Hindlimb muscle (tissue), 1 donor: ENCODE measurements around the gene CCDC154. TPM values are rescaled to one million over a fixed set of nuclear protein-coding genes. Genes with fewer than 3 reads are reported as not detected.

Experiments
- DNase-seq: peaks from one replicate; pipeline ENCODE4 v3.0.0-alpha.2; 2013
- polyA plus RNA-seq: library from polyadenylated mRNA; unstranded; fragments of 120-200 nt; gene quantifications from one replicate; pipeline ENCODE4 v1.2.1, GENCODE V29; 2013; ENCODE audit not compliant: insufficient read length

CCDC154 gene
- polyA plus RNA-seq, 1 donor = 2.5 TPM

DNA sequence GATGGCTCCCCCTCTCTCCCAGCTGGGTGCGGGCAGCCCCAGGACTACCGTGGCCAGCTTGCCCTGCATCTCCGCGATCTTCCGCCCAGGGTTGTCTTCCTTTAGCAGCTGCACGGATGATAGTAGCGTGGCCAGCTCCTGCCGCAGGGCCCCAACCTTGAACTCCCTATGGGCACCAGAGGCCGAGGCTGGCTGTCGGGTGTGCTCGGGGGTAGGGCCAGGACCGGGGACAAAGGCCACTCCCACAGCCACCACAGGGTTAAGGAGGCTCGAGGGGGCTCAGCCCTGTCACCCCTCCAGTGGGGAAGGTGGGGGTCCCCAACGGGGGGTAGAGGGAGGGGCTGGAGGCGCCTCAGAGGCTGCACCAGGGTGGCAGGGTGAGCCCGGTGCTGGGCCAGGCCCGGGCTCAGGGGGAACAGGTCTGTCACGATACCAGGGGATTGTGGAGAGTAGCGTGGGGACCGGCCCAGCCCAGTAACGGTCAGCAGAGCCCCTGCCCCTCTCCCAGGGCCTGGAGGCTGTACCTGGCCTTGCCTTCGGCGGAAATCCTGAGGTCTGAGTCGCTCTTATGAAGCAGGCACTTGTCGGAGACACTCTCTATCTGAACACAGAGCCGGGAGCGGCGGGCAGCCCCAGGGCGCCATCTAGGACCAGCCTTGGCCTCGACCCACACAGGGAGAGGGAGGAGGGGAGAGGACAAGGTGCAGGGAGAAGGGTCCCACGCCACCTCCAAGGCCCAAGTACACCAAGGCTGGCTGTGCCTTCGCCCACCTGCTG is 8.2 kb downstream of the CCDC154 start:
- DNase-seq = no peak

DNA sequence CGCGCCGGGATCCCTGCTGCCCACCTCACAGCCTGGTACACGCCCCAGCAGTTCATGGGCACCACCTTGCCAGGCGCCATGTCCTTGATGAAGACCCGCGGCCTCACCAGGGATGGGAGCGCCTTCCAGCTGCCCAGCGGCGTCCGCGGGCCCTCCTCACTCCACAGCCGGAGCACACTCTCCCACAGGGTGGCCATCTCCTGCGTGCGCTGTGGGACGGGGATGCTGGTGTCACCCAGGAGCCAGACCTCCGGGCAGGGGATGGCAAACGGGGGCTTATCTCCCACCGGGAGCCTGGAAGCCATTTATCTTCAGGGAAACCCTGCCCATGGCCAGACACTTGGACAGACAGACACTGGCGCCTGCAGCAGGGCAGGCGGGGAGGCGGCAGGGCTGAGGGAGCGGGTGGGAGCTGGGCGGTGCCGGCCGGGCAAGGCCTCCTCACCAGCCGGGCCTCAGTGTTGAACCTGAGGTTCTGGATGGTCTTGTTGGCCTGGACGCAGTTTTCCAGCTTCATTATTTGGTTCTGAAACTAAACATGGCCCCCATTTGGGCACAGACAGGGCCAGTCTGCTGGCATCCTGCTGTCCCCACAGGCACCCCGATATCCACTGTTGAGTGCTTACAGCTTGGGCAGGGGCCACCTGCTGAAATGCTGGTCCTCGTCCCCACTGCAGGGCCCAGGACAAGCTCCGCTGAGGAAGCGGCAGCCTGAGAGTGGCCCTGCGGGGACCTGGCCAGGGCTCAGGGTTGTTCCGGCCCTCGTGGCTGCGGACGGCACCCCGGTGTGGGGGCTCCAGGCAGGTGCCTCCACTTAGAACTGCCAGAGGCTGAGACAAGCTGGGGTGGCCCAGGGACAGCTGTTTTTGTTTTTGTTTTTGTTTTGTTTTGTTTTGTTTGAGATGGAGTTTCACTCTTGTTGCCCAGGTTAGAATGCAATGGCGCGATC is 9.4 kb downstream of the CCDC154 start:
- DNase-seq = no peak

DNA sequence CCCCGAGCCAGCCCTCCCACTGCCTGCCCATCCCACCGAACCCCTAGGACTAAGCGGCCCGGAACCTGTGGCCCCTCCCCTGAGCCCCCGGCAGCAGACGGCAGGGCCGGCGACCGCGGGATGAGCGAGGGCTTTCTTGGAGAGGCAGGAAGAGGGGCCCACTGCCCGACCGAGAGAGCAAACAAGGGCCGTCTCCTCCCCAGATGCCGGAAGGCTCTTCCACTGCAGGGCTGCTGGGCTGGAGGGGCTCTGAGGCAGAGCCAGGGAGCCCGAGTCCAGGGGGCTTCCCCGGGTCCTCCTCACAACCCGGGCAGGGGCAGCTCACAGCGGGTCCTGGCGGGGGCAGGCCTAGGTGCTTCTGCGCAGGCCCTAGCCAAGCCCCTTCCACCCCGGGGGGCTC is 10.6 kb downstream of the CCDC154 start:
- DNase-seq = no peak

DNA sequence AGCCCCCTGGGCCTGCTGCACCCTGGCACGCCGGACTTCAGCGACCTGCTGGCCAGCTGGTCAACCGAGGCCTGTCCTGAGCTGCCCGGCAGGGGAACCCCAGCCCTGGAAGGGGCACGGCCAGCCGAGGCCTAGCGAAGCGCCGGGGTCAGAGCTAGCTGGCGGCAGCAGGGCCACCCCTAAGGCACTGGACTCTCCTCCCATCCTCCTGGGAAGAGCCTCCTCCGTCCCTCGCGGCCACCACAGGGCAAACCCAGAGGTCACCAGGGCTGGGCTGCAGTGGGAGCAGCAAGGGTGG is 11.1 kb downstream of the CCDC154 start:
- no peak for DNase-seq

DNA sequence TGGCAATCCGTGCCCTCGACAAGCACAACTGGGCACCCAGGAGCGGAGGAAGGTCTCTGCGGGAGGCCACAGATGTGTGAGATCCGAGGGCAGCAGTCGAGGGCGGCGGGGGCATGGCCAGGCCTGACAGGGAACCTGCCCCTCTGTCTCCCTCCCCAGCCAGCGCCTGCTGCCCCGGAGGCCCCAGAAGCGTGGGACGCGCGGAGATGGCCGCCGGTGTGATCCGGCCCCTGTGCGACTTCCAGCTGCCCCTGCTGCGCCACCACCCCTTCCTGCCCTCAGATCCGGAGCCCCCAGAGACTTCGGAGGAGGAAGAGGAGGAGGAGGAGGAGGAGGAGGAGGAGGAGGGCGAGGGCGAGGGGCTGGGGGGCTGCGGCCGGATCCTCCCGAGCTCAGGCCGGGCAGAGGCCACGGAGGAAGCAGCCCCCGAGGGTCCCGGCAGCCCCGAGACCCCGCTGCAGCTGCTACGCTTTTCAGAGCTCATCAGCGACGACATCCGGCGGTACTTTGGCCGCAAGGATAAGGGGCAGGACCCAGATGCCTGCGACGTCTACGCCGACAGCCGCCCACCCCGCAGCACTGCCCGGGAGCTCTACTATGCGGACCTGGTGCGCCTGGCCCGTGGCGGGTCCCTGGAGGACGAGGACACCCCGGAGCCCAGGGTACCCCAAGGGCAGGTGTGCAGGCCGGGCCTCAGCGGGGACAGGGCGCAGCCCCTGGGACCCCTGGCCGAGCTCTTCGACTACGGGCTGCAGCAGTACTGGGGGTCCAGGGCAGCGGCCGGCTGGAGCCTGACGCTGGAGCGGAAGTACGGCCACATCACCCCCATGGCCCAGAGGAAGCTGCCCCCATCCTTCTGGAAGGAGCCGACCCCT is 11.7 kb downstream of the CCDC154 start:
- no peak for DNase-seq

DNA sequence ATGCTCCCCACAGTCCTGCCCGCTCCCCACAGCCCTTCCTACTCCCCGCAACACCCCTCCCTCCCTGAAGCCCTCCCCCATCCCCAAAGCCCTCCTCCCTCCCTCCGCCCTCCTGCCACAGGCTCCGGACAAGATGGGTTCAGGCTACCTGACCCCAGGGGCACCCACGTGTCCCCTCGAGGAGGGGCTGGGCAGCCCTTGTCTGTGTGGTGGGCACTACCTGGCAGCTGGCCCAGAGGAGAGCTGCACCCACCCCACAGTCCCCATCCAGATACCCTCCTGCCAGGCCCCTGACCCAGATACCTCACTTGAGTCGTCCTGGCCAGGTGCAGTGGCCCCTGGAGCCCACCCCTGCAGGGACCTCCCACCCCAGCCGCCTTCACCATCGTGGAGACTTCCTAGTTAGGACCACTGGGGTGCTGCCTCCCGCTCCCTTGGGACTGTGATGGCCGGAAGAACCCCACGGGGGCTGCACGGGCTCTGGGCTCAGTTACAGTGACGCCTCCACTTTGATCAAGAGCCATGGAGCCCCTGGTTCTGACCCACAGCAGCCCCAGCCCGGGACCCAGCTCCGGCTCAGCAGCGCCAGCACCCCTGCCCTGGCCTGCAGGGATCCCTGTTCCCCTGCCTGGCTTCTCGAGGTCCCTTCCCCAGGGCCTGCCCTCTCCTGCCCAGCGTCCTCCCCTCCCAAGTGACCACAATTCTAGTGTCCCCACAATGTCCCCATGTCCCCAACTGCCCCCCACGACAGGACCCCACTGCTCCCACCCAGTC is 12.7 kb downstream of the CCDC154 start:
- DNase-seq = no peak

DNA sequence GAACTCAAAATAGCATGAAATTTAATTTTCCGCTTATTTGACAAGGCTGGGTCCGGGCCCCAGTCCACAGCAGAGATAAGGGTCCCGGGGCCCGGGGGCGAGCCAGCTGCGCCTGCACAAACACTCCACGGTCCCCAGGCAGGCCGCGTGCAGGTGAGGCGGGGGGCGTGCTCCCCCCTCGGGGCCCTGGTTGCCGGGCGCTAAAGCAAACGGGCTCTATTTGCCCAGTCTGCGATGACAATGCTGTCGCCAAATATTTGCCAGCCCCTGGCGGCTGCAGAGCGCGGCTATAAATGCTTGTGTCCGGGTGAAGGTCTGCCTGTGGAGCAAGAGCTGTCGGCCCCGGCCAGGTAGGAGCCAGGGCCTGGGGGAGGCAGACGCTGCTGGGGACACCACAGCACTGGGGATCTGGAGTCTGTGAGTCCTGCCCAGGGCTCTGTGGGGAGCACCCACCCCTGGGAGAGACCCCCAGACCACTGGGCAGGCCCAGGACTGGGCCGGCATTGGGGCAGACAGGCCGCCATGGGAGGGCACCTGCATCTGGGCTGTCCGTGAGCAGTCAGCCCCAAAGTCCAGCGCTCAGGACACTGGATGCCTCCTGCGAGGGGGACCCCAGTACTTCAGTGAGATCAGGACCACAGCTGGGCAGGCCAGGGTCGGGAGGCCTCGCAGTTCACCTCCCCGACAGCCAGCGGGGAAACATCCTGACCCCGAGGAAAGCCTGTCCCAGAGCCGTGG is 13.4 kb downstream of the CCDC154 start, which contains the start of gene PERCC1:
PERCC1 (plus strand) TSS at position 320 of the 738 bp plus-strand sequence. CDS start 1,516 bp downstream, outside the sequence.
- DNase-seq = no peak

DNA sequence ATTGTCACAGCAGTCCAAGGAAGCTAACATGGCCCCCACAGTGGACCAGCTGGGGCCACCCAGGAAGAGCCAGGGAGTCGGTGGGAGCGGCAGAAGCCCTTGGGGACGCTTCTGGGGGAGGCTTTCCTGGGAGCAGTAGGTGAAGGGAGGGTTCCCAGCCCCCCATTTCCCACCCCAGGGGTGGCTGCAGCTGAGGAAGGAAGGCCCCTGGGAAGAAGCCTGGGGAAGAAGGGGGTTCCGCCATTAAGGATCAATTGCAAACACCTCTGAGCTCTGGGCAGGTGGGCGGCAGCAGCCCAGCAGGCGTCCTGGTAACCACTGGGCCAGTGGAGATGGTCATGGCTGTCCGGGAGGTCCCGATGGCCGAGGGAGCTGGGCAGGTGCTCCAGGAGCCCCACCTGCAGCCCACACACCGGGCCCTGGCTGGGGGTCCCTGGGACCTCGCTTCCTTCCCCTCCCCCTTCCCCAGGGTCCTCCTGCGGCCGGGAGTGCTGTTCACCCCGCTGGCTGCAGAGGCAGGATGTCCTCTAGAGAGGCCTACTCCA is 14.1 kb downstream of the CCDC154 start:
- DNase-seq = no peak

DNA sequence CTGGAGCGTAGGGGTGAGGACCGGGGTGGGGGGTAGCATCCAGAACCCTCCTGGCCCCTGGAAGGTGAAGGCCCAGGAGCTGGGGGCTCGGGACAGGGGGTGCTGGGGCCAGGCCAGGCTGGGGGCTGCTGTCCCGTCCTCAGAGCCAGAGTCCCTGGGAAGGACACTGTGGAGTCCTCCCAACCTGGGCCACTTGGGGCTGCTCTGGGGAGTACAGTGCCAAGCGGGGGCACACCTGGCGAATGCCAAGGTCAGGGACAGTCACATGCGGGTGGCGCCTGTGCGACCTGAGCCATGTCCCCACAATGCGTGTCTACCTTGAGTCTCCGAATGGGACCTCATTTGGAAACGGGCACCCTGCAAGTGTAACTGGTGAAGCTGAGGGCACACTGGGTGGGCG is 14.7 kb downstream of the CCDC154 start:
- no peak for DNase-seq

DNA sequence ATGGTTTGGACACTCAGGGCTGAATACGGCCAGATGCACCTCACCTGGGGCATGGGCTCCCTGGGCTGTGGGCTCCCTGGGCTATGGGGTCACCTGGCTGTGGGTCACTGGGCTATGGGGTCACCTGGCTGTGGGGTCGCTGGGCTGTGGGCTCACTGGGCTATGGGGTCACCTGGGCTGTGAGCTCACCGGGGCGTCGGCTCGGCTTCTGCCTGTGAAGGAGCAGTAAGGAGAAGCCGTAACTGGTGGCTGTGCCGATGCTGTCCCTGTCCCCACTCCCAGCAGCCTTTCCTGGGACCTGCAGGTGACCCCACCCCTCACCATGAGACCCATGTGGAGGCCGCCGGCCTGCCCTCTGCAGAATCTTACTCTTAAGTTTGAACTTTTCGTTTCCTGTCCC is 15.3 kb downstream of the CCDC154 start:
- DNase-seq = no peak

DNA sequence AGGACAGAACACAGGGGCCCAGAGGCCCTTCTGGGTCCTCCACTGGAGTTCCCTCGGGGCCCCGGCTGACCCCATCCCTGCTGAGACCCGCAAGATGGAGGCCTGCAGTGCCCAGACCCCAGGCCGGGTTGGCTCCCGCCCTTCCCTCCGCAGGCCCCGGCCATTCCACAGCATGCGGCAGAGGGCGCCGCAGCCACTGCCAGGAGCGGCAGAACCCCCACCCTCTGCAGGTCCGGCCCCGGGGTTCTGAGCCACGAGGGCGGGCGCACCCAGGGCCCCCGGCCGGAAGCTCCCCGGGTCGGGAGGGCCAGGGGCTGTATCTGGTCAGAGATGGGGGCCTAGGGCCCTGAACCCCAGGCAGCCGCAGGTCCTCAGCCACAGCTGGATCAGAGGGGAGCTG is 15.8 kb downstream of the CCDC154 start:
- no peak for DNase-seq

DNA sequence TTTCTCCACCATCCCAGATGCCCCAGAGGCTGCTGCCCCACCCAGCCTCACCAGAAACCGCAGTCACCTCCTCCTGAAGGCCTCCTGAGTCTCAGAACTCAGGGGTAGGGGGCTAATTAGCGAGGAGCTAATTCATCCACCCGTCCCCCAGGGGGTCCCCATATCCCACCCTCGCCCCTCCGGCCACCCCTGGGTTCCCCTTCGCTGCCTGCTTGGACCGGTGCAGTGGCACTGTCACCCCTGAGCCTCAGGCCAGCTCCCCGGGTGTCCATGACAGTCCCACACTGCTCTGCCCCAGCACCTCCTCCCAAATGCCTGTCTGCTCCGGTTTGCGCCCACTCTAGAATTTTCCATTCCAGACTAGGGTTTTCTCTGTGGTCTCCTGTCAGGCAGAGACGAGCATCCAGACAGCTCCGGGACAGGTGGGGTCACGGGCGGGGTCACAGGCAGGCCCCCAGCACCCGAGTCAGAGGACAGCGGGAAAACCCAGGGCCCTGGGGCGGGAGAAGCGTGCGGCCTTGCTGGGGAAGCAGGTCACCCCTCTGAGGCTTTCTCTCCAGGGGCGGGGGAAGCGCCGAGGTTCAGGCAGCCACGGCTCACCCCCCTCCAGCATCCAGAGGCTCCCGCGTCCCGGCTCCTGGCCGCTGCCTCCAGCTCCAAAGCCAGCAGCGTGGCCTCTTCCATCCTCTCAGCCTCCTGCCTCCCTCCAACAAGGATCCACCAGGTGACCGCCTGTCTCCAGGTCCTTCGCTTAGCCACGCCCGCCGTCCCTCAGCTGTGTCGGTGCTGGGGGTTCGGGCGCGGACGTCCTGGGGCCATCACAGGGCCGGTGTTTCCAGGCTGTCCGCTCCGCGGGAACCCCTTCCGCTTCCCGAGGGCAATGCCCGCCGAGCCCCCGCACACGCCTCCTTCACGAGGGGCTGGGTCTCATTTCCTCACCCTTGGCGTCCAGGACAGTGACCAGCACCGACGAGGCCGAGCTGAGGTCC is 16.6 kb downstream of the CCDC154 start:
- no peak for DNase-seq

DNA sequence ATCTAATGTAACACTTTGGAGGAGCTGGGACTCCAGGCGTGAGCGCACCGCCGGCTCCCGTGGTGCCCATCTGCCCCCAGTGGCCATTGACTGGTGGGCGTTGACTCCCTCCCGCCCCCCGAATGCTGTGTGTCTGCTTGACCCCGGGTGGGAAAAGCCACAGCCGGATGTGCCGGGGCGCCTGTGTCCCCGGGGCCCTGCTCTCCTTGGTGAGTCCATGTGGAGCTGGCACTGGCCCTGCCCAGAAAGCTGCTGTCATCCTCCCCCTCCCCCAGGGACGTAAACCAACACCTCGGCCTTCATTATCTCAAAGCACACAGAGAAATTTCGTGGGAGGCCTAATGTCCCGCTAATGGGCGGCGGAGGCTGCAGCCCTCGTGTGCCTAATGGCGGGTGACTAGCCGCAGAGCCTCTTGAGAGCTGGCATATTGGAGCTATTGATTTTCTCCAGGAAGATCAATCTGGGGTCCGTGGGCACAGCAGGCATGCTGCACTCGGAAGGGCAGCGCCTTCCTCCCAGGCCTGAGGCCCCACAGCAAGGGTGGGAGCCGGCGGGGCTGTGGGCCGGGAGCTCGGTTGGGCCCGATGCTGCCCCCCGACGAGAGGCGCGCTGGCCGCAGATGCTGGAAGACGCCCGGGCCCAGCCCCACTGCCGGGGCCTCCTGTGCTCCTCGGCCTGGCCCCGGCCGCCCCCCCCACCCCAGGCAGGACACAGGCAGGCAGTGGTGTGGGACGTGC is 17.5 kb downstream of the CCDC154 start:
- no peak for DNase-seq

DNA sequence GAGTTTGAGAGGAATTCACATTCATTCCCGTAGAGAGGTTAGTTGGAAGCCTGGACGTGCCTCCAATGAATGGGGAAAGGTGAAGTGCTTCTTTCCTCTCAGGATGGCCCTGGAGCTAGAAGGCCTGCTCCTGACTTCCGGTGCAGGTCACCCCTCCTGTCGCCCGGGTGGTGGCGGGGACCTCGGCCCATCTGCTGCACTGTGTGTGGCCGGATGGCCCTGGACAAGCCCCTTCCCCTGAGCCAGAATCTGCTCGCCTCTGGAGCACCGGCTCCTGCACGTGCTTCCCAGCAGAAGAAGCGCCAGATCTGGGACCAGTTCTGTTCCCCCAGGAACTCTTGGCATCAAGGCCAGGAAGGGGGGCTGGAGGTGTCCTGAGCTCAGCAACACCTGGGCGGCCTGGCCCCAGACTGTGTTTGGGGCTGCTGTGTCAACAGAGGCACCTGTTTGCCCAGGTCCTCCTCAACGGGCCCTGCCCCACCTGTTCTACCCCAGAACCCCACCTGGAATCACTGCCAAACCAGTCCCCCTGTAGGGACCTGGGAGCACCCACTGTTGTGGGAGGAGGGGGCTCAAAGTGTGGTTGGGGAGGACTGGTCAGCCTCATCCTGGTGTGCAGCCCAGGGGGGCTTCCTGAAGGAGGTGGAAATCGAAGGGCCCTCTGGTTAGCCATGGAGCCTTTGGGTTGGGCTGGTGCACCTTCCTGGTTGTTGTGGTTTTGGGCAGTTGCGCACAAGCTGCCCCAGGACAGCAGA is 18.6 kb downstream of the CCDC154 start:
- DNase-seq = no peak

DNA sequence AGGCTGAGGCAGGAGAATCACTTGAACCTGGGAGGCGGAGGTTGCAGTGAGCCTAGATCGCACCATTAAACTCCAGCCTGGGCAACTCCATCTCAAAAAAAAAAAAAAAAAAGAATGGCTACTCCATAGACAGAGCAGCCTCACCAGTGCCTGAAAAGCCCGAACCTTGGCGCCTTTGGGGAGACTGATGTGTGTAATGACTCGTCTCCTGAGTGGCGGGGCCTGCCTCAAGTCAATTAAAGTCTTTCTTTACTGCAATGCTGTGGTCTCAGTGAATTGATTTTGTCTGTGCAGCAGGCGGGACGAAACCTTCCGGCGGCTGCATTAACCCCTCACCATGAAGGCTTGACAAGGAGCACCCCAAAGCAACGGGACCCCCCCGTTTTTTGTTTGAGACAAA is 20.3 kb downstream of the CCDC154 start:
- no peak for DNase-seq

DNA sequence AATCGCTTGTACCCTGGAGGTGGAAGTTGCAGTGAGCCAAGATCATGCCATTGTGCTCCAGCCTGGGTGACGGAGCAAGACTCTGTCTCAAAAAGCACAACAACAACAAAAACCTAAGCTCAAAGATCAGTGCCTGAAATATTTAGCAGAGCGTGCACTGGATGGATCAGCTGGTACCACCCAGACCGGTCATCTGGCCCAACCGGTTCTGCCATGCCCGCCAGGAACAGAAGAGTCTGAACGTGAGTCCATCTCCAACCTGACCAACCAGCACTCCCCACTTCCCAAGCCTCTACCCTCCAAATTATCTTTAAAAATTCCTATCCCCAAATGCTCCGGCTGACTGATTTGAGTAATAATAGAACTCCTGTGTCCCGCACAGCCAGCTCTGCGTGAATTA is 22.3 kb downstream of the CCDC154 start:
- no peak for DNase-seq

DNA sequence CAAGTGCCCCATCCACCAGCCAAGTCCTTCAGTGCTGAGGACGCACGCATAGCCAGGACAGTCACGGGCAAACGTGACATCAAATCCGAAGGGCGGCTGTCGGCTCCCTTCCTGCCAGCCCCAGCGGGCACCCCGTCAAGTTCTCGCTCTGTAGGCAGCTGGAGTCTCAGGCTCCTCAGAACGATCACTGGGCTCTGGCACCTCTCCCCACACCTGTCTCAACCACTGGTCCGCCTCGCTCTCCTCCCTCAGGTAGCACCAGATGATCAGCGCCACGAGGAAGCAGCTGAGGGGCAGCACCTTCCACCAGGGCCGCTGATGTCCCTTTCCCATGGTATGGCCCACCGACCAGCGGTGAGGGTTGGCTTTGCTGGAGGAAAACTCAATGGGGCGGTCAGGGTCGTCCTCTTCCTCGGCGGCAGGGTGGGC is 24.2 kb downstream of the CCDC154 start:
- DNase-seq = no peak

DNA sequence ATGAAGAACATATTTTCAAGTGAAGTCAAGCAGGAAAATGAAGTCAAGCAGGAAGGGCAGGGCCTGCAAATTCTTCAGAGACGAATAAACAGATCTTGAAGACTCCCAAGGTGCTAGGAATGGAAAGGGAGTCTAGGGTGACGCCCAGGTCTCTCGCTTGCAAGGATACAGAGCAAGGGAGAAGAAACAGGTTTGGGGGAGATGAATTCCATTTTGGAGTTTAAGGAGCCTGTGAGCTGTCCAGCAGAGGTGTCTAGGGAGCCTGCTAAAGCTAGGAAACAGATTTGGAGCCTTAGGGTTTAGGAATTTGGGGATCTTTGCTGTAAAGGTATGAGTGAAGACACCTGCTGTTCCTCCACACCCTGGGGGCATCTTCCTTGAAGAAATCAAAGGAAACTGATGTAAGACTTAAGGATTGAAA is 27.8 kb downstream of the CCDC154 start:
- DNase-seq = no peak
